ENCODE measurements around the gene PCGF2. TPM values are rescaled to one million over a fixed set of nuclear protein-coding genes. Genes with fewer than 3 reads are reported as not detected.

Gene PCGF2
- total and polyA plus RNA-seq, 9 of the 15 experiments (the other 6 are each of a cell fraction or from before 2014, with no cell fraction given) = 1.3 to 33.4 (median 7.0) TPM

DNA sequence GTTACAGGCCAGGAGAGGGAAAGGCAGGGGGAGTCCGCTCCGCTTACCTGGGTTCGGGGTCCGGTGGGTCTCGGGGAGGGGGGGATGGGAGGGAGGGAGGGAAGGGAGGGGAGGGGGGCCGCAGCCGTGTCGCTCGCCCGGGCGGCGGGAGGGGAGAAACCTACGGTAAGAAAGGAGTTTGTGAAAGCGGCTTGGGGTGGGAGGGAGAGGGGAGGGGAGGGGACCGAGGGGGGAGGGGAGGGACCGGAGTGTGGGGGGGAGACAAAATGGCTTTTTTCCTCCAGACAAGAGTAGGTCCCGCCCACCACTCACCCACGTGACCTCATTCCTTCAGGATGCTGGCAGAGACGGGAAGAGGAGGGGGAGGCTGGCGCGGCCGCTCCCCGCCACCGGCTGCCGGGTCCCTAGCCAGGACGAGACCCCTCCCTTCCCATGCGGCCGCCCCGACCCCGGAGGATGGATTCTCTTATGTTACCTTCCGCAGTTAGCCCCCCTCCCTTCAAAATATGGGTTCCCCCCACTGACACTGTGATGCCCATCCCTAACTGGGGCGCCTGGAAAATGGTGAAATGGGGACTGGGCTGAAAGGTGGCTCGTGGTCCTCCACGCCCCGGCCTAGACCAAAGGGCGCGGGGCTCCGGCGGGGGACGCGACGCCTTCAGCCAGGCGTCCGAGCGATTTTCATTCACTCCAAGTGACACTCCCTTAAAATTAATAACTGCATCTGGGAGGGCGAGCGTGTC, at the start of gene PCGF2 (continued):
- TF ChIP-seq, protein P1, sequence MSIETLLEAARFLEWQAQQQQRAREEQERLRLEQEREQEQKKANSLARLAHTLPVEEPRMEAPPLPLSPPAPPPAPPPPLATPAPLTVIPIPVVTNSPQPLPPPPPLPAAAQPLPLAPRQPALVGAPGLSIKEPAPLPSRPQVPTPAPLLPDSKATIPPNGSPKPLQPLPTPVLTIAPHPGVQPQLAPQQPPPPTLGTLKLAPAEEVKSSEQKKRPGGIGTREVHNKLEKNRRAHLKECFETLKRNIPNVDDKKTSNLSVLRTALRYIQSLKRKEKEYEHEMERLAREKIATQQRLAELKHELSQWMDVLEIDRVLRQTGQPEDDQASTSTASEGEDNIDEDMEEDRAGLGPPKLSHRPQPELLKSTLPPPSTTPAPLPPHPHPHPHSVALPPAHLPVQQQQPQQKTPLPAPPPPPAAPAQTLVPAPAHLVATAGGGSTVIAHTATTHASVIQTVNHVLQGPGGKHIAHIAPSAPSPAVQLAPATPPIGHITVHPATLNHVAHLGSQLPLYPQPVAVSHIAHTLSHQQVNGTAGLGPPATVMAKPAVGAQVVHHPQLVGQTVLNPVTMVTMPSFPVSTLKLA (conservative IDR thresholded peaks at IDR 0.05) = peak in 1 of 2 experiments; percentile 61; a peak in 2 of 4 replicates
- TF ChIP-seq, protein P2, sequence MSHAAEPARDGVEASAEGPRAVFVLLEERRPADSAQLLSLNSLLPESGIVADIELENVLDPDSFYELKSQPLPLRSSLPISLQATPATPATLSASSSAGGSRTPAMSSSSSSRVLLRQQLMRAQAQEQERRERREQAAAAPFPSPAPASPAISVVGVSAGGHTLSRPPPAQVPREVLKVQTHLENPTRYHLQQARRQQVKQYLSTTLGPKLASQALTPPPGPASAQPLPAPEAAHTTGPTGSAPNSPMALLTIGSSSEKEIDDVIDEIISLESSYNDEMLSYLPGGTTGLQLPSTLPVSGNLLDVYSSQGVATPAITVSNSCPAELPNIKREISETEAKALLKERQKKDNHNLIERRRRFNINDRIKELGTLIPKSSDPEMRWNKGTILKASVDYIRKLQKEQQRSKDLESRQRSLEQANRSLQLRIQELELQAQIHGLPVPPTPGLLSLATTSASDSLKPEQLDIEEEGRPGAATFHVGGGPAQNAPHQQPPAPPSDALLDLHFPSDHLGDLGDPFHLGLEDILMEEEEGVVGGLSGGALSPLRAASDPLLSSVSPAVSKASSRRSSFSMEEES (CRISPR knock-in tag; IDR thresholded peaks at IDR 0.05) = peak; percentile 88
- TF ChIP-seq SRSF3 (IDR thresholded peaks at IDR 0.05; ENCODE audit: insufficient read depth, low read length) = no peak
- no peak for TF ChIP-seq CHD4 (IDR thresholded peaks at IDR 0.05; ENCODE audit: insufficient read depth, insufficient replicate concordance, low read depth, low read length, poor library complexity, severe bottlenecking)
- TF ChIP-seq, protein P3, sequence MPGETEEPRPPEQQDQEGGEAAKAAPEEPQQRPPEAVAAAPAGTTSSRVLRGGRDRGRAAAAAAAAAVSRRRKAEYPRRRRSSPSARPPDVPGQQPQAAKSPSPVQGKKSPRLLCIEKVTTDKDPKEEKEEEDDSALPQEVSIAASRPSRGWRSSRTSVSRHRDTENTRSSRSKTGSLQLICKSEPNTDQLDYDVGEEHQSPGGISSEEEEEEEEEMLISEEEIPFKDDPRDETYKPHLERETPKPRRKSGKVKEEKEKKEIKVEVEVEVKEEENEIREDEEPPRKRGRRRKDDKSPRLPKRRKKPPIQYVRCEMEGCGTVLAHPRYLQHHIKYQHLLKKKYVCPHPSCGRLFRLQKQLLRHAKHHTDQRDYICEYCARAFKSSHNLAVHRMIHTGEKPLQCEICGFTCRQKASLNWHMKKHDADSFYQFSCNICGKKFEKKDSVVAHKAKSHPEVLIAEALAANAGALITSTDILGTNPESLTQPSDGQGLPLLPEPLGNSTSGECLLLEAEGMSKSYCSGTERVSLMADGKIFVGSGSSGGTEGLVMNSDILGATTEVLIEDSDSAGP (CRISPR knock-in tag; IDR thresholded peaks at IDR 0.05) = no peak
- TF ChIP-seq MECOM (CRISPR knock-in tag; IDR thresholded peaks at IDR 0.05) = no peak
- no peak for TF ChIP-seq SREBF1 (IDR thresholded peaks at IDR 0.05; ENCODE audit: borderline replicate concordance, low read depth, low read length)
- TF ChIP-seq SRSF7 (optimal IDR thresholded peaks at IDR 0.05; ENCODE audit: low read depth, low read length) = no peak
- peak; percentile 91 for TF ChIP-seq RAD51 (IDR thresholded peaks at IDR 0.05; ENCODE audit: borderline replicate concordance, low read depth)
- no peak for TF ChIP-seq GABPB2 (CRISPR knock-in tag; conservative IDR thresholded peaks at IDR 0.05)
- no peak for TF ChIP-seq ATF7 (IDR thresholded peaks at IDR 0.05)
- TF ChIP-seq, protein P4, sequence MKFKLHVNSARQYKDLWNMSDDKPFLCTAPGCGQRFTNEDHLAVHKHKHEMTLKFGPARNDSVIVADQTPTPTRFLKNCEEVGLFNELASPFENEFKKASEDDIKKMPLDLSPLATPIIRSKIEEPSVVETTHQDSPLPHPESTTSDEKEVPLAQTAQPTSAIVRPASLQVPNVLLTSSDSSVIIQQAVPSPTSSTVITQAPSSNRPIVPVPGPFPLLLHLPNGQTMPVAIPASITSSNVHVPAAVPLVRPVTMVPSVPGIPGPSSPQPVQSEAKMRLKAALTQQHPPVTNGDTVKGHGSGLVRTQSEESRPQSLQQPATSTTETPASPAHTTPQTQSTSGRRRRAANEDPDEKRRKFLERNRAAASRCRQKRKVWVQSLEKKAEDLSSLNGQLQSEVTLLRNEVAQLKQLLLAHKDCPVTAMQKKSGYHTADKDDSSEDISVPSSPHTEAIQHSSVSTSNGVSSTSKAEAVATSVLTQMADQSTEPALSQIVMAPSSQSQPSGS (CRISPR knock-in tag; IDR thresholded peaks at IDR 0.05) = no peak
- TF ChIP-seq SMARCE1 (IDR thresholded peaks at IDR 0.05) = no peak
- TF ChIP-seq, protein P5, sequence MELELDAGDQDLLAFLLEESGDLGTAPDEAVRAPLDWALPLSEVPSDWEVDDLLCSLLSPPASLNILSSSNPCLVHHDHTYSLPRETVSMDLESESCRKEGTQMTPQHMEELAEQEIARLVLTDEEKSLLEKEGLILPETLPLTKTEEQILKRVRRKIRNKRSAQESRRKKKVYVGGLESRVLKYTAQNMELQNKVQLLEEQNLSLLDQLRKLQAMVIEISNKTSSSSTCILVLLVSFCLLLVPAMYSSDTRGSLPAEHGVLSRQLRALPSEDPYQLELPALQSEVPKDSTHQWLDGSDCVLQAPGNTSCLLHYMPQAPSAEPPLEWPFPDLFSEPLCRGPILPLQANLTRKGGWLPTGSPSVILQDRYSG (tag; conservative IDR thresholded peaks at IDR 0.05; ENCODE audit: low read depth) = no peak
- TF ChIP-seq MAFK (IDR thresholded peaks at IDR 0.05; ENCODE audit: low read length) = no peak
- peak; percentile 20; the same call in 1 of the 2 replicates for TF ChIP-seq ZBTB7A (IDR thresholded peaks at IDR 0.05; ENCODE audit: borderline replicate concordance, control insufficient read depth, low read depth, low read length)
- no peak for TF ChIP-seq CREM (IDR thresholded peaks at IDR 0.05; ENCODE audit: low read depth)

Data from K562 (cell line).